HK-2 (cell line): ENCODE results near the gene GPR137B.

Experiments
- DNase-seq: peaks from one replicate; pipeline ENCODE4 v3.0.0-alpha.2; 2018; ENCODE audit not compliant: unreplicated experiment

The GPR137B gene

GRCh38 chr1:236200925-236201324, 58.6 kb downstream of the GPR137B start:
- no peak for DNase-seq

- no peak for DNase-seq
Measured at GRCh38 chr1:236201786-236202185, 59.4 kb downstream of the GPR137B start.

GRCh38 chr1:236204039-236204438, 61.7 kb downstream of the GPR137B start:
- DNase-seq: no peak

GRCh38 chr1:236204656-236205055, 62.3 kb downstream of the GPR137B start:
- no peak for DNase-seq

- DNase-seq: no peak
Measured at GRCh38 chr1:236206548-236206947, 64.2 kb downstream of the GPR137B start.

GRCh38 chr1:236207121-236207520, 64.8 kb downstream of the GPR137B start:
- DNase-seq: no peak

- DNase-seq: no peak
Measured at GRCh38 chr1:236207569-236207968, 65.2 kb downstream of the GPR137B start.

- no peak for DNase-seq
Measured at GRCh38 chr1:236209185-236209584, 66.8 kb downstream of the GPR137B start.

GRCh38 chr1:236209713-236210112, 67.4 kb downstream of the GPR137B start:
- no peak for DNase-seq

- DNase-seq: no peak
Measured at GRCh38 chr1:236211815-236212214, 69.5 kb downstream of the GPR137B start.

GRCh38 chr1:236213534-236213933, 71.2 kb downstream of the GPR137B start:
- no peak for DNase-seq

GRCh38 chr1:236214761-236215160, 72.4 kb downstream of the GPR137B start:
- no peak for DNase-seq

GRCh38 chr1:236220473-236220872, 78.1 kb downstream of the GPR137B start:
- no peak for DNase-seq

GRCh38 chr1:236222632-236223031, 80.3 kb downstream of the GPR137B start:
- no peak for DNase-seq

- no peak for DNase-seq
Measured at GRCh38 chr1:236228411-236228810, 86.1 kb downstream of the GPR137B start.

GRCh38 chr1:236235116-236235515, 92.8 kb downstream of the GPR137B start:
- no peak for DNase-seq

- no peak for DNase-seq
Measured at GRCh38 chr1:236239092-236239585, 96.8 kb downstream of the GPR137B start.

- DNase-seq: no peak
Measured at GRCh38 chr1:236240675-236241074, 98.3 kb downstream of the GPR137B start.

- DNase-seq: no peak
Measured at GRCh38 chr1:236242568-236242967, 100.2 kb downstream of the GPR137B start.

GRCh38 chr1:236247286-236247685, 104.9 kb downstream of the GPR137B start:
- no peak for DNase-seq

GRCh38 chr1:236251587-236251986, 109.2 kb downstream of the GPR137B start:
- DNase-seq: no peak

GRCh38 chr1:236253119-236253518, 110.8 kb downstream of the GPR137B start:
- no peak for DNase-seq

GRCh38 chr1:236253918-236254637, 111.7 kb downstream of the GPR137B start:
- no peak for DNase-seq

- DNase-seq: no peak
Measured at GRCh38 chr1:236257216-236257615, 114.9 kb downstream of the GPR137B start.
